ENCODE results near the gene OCA2. TPM values are rescaled to one million over a fixed set of nuclear protein-coding genes. Genes with fewer than 3 reads are reported as not detected.

Gene OCA2
- total RNA-seq, 4 donors from 2014 or later = 0.17 to 1.2 (median 0.24) TPM

DNA sequence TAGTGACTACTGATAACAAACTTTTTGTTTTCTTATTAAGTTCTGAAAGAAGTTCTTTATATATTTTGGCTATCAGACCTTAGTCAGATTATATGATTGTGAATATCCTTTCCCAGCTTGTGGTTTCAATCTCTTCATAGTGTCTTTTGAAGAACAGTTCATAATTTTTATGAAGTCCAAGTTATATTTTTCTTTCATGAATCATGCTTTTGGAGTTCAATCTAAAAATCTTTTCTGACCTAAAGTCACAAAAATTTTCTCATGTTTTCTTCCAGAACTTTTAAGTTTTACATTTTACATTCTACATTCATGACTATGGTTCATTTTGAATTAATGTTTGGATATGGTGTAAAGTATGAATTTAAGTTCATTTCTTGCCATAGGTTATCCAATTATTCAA lies 34.2 kb upstream of the OCA2 start:
- Histone ChIP-seq H3K9me3 (no peaks in the 10 kb centered on the region), H3K36me3 (peaks cover 22 to 78% (median 52%) of the 10 kb centered on the region in 4 donors), H3K4me3 (no peak overlapping the region), H3K27me3 (no peaks in the 10 kb centered on the region), H3K27ac (replicated peaks in 1 of 4) (no peak overlapping the region), H3K4me1 (peaks cover 0 to 7% (median 3%) of the 10 kb centered on the region in 4 donors)
- no peak for TF ChIP-seq EP300 (IDR thresholded peaks at IDR 0.05)
- TF ChIP-seq, protein P1, sequence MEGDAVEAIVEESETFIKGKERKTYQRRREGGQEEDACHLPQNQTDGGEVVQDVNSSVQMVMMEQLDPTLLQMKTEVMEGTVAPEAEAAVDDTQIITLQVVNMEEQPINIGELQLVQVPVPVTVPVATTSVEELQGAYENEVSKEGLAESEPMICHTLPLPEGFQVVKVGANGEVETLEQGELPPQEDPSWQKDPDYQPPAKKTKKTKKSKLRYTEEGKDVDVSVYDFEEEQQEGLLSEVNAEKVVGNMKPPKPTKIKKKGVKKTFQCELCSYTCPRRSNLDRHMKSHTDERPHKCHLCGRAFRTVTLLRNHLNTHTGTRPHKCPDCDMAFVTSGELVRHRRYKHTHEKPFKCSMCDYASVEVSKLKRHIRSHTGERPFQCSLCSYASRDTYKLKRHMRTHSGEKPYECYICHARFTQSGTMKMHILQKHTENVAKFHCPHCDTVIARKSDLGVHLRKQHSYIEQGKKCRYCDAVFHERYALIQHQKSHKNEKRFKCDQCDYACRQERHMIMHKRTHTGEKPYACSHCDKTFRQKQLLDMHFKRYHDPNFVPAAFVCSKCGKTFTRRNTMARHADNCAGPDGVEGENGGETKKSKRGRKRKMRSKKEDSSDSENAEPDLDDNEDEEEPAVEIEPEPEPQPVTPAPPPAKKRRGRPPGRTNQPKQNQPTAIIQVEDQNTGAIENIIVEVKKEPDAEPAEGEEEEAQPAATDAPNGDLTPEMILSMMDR (IDR thresholded peaks at IDR 0.05) = no peak
- no peak for TF ChIP-seq POLR2A (IDR thresholded peaks at IDR 0.05; ENCODE audit: low read depth)
- no peak for TF ChIP-seq POLR2AphosphoS5 (IDR thresholded peaks at IDR 0.05)
- intact Hi-C loops (cut with DNase I) = no loop called here
- DNase-seq (ENCODE audit: extremely low spot score) = no peak

DNA sequence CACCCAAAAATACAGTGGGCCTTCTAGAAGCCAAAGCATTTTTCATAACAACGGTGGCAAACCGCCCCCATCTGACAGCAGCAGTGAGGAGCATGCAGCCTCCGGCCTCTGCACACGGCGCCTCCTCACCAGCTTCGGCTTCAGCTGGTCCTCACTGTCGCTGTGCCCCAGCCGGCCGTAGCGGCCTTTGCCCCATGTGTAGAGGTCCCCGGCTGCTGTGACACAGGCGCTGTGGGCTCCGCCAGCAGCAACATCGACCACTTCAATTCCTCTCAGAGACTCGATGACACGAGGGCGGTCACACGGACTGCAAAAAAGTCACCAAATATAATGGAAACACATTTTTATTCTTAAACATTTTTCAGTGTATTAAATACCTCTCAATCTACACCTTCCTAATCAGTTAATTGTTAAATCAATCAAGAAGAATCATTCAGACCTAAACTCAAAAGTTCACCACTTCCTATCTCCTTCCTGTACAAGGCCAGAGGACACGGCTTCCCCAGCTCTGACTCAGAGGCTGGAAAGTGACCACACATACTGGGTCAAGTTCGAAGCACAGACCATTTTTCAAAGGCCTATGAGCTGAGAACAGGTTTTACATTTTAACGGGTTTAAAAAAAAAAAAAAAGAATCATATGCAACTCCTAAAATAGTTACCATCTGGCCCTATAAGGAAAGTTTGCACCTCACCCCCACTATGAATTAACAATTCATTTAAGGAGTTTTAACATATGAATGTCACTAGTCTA lies 33.6 kb upstream of the OCA2 start:
- H3K4me1 ChIP-seq = peaks cover 0 to 7% (median 3%) of the 10 kb centered on the region in 4 donors
- H3K27me3 ChIP-seq = no peaks in the 10 kb centered on the region
- intact Hi-C loops (cut with DNase I) = no loop called here
- H3K36me3 ChIP-seq = peaks cover 22 to 81% (median 53%) of the 10 kb centered on the region in 4 donors
- DNase-seq (ENCODE audit: extremely low spot score) = no peak
- no peaks in the 10 kb centered on the region for H3K9me3 ChIP-seq
- 83% methylated on average over 21 of the region's 21 CpGs for WGBS
- H3K27ac ChIP-seq (replicated peaks in 1 of 4) = no peak overlapping the region
- H3K4me3 ChIP-seq = no peak overlapping the region
- no peak for TF ChIP-seq EP300 (IDR thresholded peaks at IDR 0.05)
- TF ChIP-seq POLR2AphosphoS5 (IDR thresholded peaks at IDR 0.05) = no peak
- no peak for TF ChIP-seq POLR2A (IDR thresholded peaks at IDR 0.05; ENCODE audit: low read depth)
- TF ChIP-seq, protein P1 (IDR thresholded peaks at IDR 0.05) = no peak

GRCh38 chr15:28131946-28132345 lies 32.8 kb upstream of the OCA2 start:
- DNase-seq (ENCODE audit: extremely low spot score) = no peak
- no peak overlapping the region for H3K27ac ChIP-seq (replicated peaks in 1 of 4)
- H3K4me1 ChIP-seq = peaks cover 0 to 7% (median 3%) of the 10 kb centered on the region in 4 donors
- H3K36me3 ChIP-seq = peaks cover 22 to 82% (median 57%) of the 10 kb centered on the region in 4 donors
- intact Hi-C loops (cut with DNase I) = no loop called here
- no peak overlapping the region for H3K4me3 ChIP-seq
- WGBS = 89% methylated on average over 13 of the region's 13 CpGs
- TF ChIP-seq, protein P1 (IDR thresholded peaks at IDR 0.05) = no peak
- TF ChIP-seq EP300 (IDR thresholded peaks at IDR 0.05) = no peak
- no peak for TF ChIP-seq POLR2A (IDR thresholded peaks at IDR 0.05; ENCODE audit: low read depth)
- no peak for TF ChIP-seq POLR2AphosphoS5 (IDR thresholded peaks at IDR 0.05)
- H3K9me3 ChIP-seq = no peaks in the 10 kb centered on the region
- no peaks in the 10 kb centered on the region for H3K27me3 ChIP-seq

GRCh38 chr15:28131400-28131799 lies 32.3 kb upstream of the OCA2 start:
- Histone ChIP-seq H3K4me1 (peaks cover 0 to 7% (median 3%) of the 10 kb centered on the region in 4 donors), H3K36me3 (peaks cover 22 to 87% (median 59%) of the 10 kb centered on the region in 4 donors), H3K4me3 (no peak overlapping the region), H3K27ac (replicated peaks in 1 of 4) (no peak overlapping the region), H3K9me3 (no peaks in the 10 kb centered on the region), H3K27me3 (no peaks in the 10 kb centered on the region)
- intact Hi-C loops (cut with DNase I) = no loop called here
- WGBS = 93% methylated on average over 8 of the region's 13 CpGs
- DNase-seq (ENCODE audit: extremely low spot score) = no peak
- TF ChIP-seq, protein P1 (IDR thresholded peaks at IDR 0.05) = no peak
- TF ChIP-seq POLR2AphosphoS5 (IDR thresholded peaks at IDR 0.05) (no peak), POLR2A (IDR thresholded peaks at IDR 0.05; ENCODE audit: low read depth) (no peak), EP300 (IDR thresholded peaks at IDR 0.05) (no peak)
